CD4-positive, alpha-beta T cell treated with Interferon alpha-2 for 1 hour (primary cell): ENCODE measurements around the gene PLD3.
A peak's percentile ranks its signal among the peaks of the same experiment; 100 is the strongest.
"Not testable (repeated sequence)": the region's sequence is repeated elsewhere in the genome, so short reads cannot be mapped to it uniquely, and the experiment has no call there.

Source experiments
- DNase-seq, 2 donors: peaks; one replicate each; pipeline ENCODE4 v3.0.0-alpha.2; 2020 to 2022

PLD3 gene

DNA sequence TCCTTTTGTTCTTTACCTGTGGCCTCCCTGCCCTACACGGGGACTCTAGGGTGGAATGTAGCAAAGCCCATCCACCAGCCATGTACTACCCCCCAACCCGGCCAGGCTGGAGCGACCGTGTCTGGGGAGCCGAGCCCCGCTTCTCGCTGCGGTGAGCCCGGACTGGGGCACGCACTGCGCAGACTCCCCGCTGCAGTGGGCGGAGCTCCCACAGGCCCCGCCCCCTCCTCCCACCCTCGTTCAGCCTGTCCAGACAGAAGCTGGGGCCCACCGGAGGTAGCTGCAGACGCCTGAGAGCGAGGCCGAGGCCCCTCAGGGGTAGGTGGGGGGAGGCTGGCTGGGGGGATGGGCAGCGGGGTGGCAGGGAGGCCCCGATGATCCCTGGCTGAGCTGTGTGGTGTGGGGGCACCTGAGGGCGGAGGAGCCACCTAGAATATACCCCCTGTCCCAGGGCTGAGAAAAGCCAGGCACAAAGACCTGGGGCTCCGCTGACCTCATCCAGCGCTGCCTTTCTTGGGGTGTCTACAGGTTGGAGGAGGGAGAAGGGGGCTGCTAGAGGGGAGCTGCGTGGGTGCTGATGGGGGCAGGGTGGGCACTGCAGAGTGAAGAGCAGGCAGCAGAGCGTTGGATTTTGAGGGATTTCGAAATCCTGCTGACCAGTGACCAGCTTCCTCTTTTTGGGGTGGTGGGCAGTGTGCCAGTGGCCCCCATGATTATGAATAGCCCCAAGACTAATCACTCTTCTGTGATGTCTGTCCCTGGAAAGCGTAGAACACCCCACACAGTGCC, 17.3 kb downstream of the PLD3 start:
- peak; percentile 41 to 56 for DNase-seq

GRCh38 chr19:40366697-40367561, 18.4 kb downstream of the PLD3 start:
- no peak for DNase-seq

GRCh38 chr19:40367577-40368434, 19.3 kb downstream of the PLD3 start:
- DNase-seq, result no peak

GRCh38 chr19:40369797-40370196, 21.3 kb downstream of the PLD3 start:
- DNase-seq, result no peak

- not testable (repeated sequence) for DNase-seq
Observed at GRCh38 chr19:40370253-40370652, 21.8 kb downstream of the PLD3 start.

- no peak for DNase-seq
Observed at GRCh38 chr19:40370997-40371801, 22.7 kb downstream of the PLD3 start.

DNA sequence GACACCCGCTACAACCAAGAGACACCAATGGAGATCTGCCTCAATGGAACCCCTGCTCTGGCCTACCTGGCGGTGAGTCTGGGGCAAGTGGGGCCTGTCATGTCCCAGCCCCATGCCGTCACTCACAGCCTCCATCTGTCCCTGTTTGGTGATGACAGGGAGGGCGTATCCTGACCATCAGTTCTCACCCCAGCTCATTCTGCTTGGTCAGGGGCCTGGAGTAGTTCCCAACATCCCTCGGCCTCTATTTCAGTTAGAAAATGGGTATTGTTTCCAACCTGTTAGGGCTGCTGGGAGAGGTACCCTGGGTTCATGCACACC, 23.3 kb downstream of the PLD3 start:
- DNase-seq, result no peak

GRCh38 chr19:40374084-40374483, 25.6 kb downstream of the PLD3 start:
- DNase-seq, result no peak

GRCh38 chr19:40376286-40376862, 27.9 kb downstream of the PLD3 start:
- no peak for DNase-seq

GRCh38 chr19:40377876-40378385, 29.4 kb downstream of the PLD3 start:
- no peak for DNase-seq

DNA sequence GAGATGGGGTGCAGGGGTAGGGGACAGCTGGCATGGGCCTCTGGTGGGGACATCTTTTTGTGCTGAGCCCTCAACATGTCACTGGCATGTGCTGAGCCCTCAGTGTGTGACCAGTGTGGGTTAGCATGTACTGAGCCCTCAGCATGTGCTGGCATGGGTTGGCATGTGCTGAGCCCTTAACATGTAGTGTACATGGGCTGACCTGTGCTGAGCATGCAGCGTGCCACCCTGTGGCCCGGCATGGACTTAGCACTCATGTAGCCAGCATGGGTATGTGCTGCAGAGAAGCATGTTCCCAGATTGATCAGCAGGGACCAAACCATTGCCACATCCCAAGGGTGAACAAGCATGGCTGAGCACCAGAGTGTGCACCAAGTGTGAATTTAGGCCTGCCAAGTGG, 30.0 kb downstream of the PLD3 start:
- no peak for DNase-seq

DNA sequence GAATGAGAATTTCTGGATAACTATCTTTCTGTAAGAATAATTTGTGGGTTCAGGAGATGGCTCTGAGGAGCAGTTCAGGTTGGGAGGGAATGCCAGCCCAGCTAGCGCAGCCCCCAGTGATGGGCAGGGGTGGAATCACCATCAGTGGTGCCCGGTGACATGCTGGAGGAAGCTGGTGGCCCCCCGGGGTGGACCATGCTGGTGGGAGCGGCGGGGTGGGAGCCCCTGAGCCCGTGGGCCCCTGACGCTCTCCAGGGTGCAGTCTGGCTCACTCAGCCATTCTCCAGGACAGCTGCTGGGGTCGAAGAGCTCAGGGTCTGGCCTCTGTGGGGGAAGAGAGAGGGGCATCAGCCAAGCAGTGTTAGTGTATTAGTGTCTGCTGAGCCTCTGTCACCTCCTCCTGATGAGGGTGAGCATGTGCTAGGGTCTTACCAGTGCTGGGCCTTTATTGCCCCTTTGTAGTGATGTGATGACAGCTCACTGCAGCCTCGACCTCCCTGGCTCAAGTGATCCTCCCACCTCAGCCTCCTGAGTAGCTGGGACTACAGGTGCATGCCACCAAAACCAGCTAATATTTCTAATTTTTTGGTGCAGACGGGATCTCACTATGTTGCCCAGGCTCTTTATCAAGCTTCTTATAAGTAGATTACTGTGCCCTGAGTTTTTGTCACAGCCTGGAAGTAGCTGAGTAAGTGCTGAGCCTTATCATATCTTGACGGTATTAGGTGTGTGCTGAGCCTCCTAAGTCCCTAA, 31.1 kb downstream of the PLD3 start:
- no peak for DNase-seq

GRCh38 chr19:40380199-40381037, 31.9 kb downstream of the PLD3 start:
- no peak for DNase-seq

GRCh38 chr19:40381321-40381720, 32.8 kb downstream of the PLD3 start:
- no peak for DNase-seq

GRCh38 chr19:40383668-40384248, 35.3 kb downstream of the PLD3 start:
- DNase-seq, result no peak

GRCh38 chr19:40387155-40387554, 38.7 kb downstream of the PLD3 start:
- no peak for DNase-seq

GRCh38 chr19:40388481-40388880, 40.0 kb downstream of the PLD3 start:
- no peak for DNase-seq

DNA sequence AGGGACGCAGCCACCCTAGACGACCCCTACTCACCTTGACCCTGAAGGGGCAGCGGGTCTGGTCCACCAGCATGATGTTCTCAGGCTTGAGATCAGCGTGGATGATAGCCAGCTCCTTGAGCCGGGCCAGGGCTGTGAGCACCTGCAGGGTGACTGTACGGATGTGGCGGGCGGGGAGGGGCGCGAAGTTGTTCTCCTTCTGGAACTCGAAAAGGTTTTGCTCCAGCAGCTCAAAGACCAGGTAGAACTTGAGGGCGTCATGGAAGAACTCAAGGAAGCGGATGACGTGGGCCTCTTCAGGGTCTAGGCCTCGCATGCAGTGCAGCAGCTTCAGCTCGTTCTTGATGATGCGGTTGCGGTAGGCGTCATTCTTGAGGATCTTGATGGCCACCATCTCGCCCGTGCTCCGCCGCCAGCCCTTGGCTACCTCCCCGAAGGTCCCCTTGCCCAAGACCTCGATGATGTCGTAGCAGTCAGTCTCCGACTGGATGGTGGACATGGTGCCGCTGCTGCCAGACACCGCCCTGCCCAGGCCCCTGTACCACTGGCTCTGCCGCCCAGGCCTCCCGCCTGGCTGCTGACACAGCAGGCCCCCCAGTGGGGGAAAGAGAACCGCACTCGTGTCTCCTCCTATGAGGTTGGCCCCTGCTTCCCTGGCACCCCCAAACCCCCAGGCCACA, 41.0 kb downstream of the PLD3 start:
- no peak for DNase-seq
